Gastrocnemius medialis (tissue), 4 donors: Measurements from ENCODE around the gene FCGR3A. TPM values are rescaled to one million over a fixed set of nuclear protein-coding genes. Genes with fewer than 3 reads are reported as not detected.

Experiments
- ATAC-seq, 2 donors: fragments of 150-250 bp; one replicate each; pipeline ENCODE4 v1.9.1; 2016
- DNase-seq, 2 donors: peaks; one replicate each; pipeline ENCODE4 v3.0.0-alpha.2; 2019
- H3K27ac ChIP-seq, 4 donors: fragments of 200-600 bp; sonication (generic); 1 replicate in 1 of 4; 2 replicates in 3 of 4; pipeline ENCODE4 v1.5.1; 2016 to 2018; ENCODE audit warnings: mild to moderate bottlenecking in 2 of 4, moderate library complexity in 1 of 4
- H3K27me3 ChIP-seq, 3 donors: fragments of 200-600 bp; sonication (generic) in 2 of 3; 1 replicate in 1 of 3; 2 replicates in 2 of 3; pipeline versions ENCODE4 v1.5.1 to v1.6.0; 2016 to 2019; ENCODE audit warnings: mild to moderate bottlenecking in 1 of 3, moderate library complexity in 1 of 3
- H3K36me3 ChIP-seq, 2 donors: fragments of 200-600 bp; sonication (generic) in 1 of 2; one replicate each; pipeline ENCODE4 v1.5.1; 2017 to 2018
- H3K4me1 ChIP-seq, 2 donors: fragments of 200-600 bp; sonication (generic) in 1 of 2; one replicate each; pipeline ENCODE4 v1.5.1; 2016 to 2017; ENCODE audit warnings: mild to moderate bottlenecking in 2 of 2
- H3K4me3 ChIP-seq, 4 donors: fragments of 200-600 bp; sonication (generic) in 3 of 4; 1 replicate in 1 of 4; 2 replicates in 3 of 4; pipeline ENCODE4 v1.5.1; 2016 to 2019; ENCODE audit warnings: mild to moderate bottlenecking in 2 of 4
- H3K9me3 ChIP-seq, 3 donors: fragments of 200-600 bp; sonication (generic) in 2 of 3; 1 replicate in 1 of 3; 2 replicates in 2 of 3; pipeline ENCODE4 v1.5.1; 2016 to 2019
- POLR2A ChIP-seq, 2 donors: fragments of 450-650 bp; IDR thresholded peaks; one replicate each; pipeline ENCODE4 v1.6.1; 2017; ENCODE audit warnings: antibody characterized with exemption in 2 of 2, mild to moderate bottlenecking in 2 of 2, moderate library complexity in 2 of 2
- in situ Hi-C, 4 donors: fragments of 200-750 bp; cut with MboI; loops; one replicate each; pipeline versions ENCODE4 v1.15.0 to v1.8.0; 2017; ENCODE audit warnings: low sequenced_read_pairs in 4 of 4
- intact Hi-C: fragments of 100-400 bp; cut with DNase I; formaldehyde crosslinking; loops from one replicate; pipeline ENCODE4 v1.15.1; 2023; ENCODE audit warnings: low total_unique reads
- total RNA-seq, 4 donors: library from RNA; depleted of rRNA; stranded (reverse); fragments of >200 nt; gene quantifications; one replicate each; pipeline versions ENCODE4 v1.1.0 to v1.2.3, GENCODE V29; 2016
- TF ChIP-seq, protein P1 (sequence below), 5 experiments: fragments of 450-650 bp in 3 of 5; fragments of 200-600 bp in 2 of 5; sonication (generic) in 2 of 5; IDR thresholded peaks in 4 of 5; conservative IDR thresholded peaks in 1 of 5; 1 replicate in 4 of 5; 2 replicates in 1 of 5; pipeline ENCODE4 v1.5.1; 2016 to 2019; ENCODE audit warnings: antibody characterized with exemption in 5 of 5, mild to moderate bottlenecking in 3 of 5, moderate library complexity in 3 of 5

Gene FCGR3A
- total RNA-seq, 4 donors from 2014 or later: 1.7 to 7.7 (median 3.0) TPM

DNA sequence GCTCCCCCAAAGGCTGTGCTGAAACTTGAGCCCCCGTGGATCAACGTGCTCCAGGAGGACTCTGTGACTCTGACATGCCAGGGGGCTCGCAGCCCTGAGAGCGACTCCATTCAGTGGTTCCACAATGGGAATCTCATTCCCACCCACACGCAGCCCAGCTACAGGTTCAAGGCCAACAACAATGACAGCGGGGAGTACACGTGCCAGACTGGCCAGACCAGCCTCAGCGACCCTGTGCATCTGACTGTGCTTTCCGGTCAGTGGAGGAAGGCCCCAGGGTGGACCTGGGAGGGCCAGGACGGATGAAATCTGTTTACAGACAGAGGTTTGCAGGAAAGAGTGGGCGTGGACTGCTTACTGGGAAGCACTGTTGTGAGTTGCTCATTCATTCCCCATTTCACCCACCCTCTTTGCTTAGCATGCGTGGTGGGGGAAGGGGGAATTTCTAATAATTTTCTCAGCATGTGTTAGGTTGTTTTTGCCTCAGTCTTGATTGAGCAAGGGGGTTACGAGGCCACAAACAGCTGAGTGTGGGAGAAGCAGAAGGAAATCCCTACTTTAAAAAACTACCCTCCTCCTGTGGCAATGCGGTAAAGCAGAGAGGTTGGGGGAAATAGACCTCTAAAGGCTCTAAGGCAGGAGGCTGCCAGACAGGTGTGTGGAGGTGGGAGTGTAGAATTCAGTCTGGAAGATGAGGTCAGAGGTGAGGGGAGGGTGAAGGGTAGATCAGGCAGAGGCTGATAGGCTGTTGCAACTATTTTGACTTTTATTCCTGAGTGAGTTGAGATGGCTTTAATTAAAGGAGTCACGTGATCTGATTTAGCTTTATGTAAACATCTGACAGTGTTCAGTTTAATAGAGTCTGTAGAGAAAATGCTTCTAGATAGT lies 43.0 kb downstream of the FCGR3A start:
- Histone ChIP-seq H3K4me3 (peak overlapping the region in 1 of 4 donors; percentile 20), H3K9me3 (no peaks in the 10 kb centered on the region), H3K4me1 (no peaks in the 10 kb centered on the region), H3K27ac (no peak overlapping the region), H3K27me3 (peaks cover 0 to 20% (median 5%) of the 10 kb centered on the region in 3 donors), H3K36me3 (no peaks in the 10 kb centered on the region)
- no peak for TF ChIP-seq POLR2A (IDR thresholded peaks at IDR 0.05)
- TF ChIP-seq, protein P1, sequence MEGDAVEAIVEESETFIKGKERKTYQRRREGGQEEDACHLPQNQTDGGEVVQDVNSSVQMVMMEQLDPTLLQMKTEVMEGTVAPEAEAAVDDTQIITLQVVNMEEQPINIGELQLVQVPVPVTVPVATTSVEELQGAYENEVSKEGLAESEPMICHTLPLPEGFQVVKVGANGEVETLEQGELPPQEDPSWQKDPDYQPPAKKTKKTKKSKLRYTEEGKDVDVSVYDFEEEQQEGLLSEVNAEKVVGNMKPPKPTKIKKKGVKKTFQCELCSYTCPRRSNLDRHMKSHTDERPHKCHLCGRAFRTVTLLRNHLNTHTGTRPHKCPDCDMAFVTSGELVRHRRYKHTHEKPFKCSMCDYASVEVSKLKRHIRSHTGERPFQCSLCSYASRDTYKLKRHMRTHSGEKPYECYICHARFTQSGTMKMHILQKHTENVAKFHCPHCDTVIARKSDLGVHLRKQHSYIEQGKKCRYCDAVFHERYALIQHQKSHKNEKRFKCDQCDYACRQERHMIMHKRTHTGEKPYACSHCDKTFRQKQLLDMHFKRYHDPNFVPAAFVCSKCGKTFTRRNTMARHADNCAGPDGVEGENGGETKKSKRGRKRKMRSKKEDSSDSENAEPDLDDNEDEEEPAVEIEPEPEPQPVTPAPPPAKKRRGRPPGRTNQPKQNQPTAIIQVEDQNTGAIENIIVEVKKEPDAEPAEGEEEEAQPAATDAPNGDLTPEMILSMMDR (IDR thresholded peaks at IDR 0.05 in 4 of 5, conservative IDR thresholded peaks at IDR 0.05 in 1 of 5): no peak
- DNase-seq: peak; percentile 8 to 21
- intact Hi-C loops (no loop called here), in situ Hi-C loops (no loop called here)
- ATAC-seq: no peak

DNA sequence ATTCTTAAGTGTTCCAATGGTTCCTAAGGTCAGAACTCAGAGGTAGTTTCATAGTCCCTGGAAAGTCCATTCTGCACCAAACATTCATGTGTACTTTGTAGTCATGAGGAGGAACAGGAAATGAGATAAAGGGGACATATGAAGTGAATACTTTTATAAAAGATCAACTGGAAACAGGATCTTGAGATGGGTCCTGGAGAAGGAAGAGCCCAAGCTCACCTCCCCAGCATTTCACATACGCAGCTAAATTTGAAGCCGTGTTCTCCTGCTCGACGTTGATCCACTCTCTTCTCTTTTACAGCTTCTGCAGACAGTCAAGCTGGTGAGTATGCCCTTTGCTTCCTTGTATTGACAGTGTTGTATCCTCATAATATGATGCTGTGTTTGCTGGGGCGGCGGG lies 43.9 kb downstream of the FCGR3A start:
- no peak overlapping the region for H3K27ac ChIP-seq
- in situ Hi-C loops: no loop called here
- TF ChIP-seq, protein P1 (IDR thresholded peaks at IDR 0.05 in 4 of 5, conservative IDR thresholded peaks at IDR 0.05 in 1 of 5): no peak
- no peak for TF ChIP-seq POLR2A (IDR thresholded peaks at IDR 0.05)
- H3K4me3 ChIP-seq: peak overlapping the region in 1 of 4 donors; percentile 20
- H3K27me3 ChIP-seq: peaks cover 0 to 20% (median 5%) of the 10 kb centered on the region in 3 donors
- no peaks in the 10 kb centered on the region for H3K36me3 ChIP-seq
- no peaks in the 10 kb centered on the region for H3K9me3 ChIP-seq
- no peak for DNase-seq
- intact Hi-C loops: no loop called here
- H3K4me1 ChIP-seq: no peaks in the 10 kb centered on the region
- ATAC-seq: no peak

DNA sequence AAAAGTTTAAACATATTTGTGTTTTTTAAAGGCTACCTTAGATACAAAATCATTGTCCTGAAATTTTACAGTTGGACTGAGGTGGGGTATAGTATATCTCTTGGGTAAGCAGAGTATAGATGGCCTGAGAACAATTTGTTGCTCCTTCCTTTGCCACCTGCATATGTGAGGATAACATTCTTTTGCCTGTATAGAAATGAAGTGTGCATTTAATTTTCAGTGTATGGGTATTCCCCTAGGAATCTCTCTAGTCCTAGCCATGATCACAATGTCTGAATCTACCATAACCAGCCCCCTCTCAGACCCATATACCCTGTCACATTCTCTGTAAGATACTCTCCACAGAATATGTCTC lies 46.2 kb downstream of the FCGR3A start:
- intact Hi-C loops (no loop called here), in situ Hi-C loops (no loop called here)
- H3K27me3 ChIP-seq: peaks cover 0 to 27% (median 5%) of the 10 kb centered on the region in 3 donors
- no peak for TF ChIP-seq POLR2A (IDR thresholded peaks at IDR 0.05)
- TF ChIP-seq, protein P1 (IDR thresholded peaks at IDR 0.05 in 4 of 5, conservative IDR thresholded peaks at IDR 0.05 in 1 of 5): no peak
- no peaks in the 10 kb centered on the region for H3K4me1 ChIP-seq
- H3K36me3 ChIP-seq: no peaks in the 10 kb centered on the region
- no peak overlapping the region for H3K27ac ChIP-seq
- DNase-seq (no peak), ATAC-seq (no peak)
- H3K4me3 ChIP-seq: no peak overlapping the region
- H3K9me3 ChIP-seq: no peaks in the 10 kb centered on the region

DNA sequence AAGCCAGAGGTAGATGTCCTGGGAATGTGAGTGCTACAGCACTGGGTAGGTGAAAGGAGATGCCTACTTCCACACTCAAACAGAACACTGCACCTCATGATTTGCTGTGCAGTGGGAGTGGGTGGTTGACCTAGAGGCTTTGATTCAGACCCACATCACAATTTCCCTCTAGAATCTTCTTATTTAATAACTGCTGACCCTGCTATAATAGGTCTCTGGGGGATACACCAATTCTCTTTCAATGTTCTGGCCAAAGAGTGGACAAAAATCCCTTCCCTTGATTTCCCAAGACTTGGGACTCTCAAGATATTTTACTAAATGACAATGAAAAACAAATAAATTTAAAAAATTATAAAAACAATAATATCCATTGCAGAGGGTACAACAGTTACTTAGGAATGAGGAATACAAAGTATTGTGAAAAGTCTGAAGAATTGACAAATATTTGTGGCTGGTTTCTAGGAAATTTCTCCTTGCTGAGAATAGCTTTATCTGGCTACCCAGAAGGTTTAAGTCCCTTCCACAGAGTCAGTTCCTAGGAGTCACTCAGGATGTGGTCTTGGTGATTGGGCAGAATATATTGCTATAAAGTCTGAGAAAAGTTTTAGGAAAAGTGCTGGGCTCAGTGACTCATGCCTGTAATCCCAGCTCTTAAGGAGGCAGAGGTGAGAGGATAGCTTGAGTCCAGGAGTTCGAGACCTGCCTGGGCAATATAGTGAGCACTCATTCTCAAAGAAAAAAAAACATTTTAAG lies 46.8 kb downstream of the FCGR3A start:
- no peak for DNase-seq
- no peak for ATAC-seq
- Histone ChIP-seq H3K9me3 (no peaks in the 10 kb centered on the region), H3K4me1 (no peaks in the 10 kb centered on the region), H3K4me3 (no peak overlapping the region), H3K27me3 (peaks cover 0 to 27% (median 5%) of the 10 kb centered on the region in 3 donors), H3K36me3 (no peaks in the 10 kb centered on the region), H3K27ac (no peak overlapping the region)
- TF ChIP-seq, protein P1 (IDR thresholded peaks at IDR 0.05 in 4 of 5, conservative IDR thresholded peaks at IDR 0.05 in 1 of 5): no peak
- TF ChIP-seq POLR2A (IDR thresholded peaks at IDR 0.05): no peak
- in situ Hi-C loops (no loop called here), intact Hi-C loops (no loop called here)
